Middle frontal gyrus (tissue), 1 donor: ENCODE data around the gene FBXO48.
A peak's percentile ranks its signal among the peaks of the same experiment; 100 is the strongest.
"Not testable (repeated sequence)": the region's sequence is repeated elsewhere in the genome, so short reads cannot be mapped to it uniquely, and the experiment has no call there.

Source experiments
- DNase-seq: peaks from one replicate; pipeline ENCODE4 v3.0.0-alpha.2; 2015; ENCODE audit warnings: low spot score; ENCODE audit errors: extremely low spot score

The FBXO48 gene, protein sequence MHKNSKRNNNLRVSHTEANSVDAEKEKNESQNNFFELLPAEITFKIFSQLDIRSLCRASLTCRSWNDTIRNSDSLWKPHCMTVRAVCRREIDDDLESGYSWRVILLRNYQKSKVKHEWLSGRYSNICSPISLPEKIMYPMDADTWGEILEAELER

DNA sequence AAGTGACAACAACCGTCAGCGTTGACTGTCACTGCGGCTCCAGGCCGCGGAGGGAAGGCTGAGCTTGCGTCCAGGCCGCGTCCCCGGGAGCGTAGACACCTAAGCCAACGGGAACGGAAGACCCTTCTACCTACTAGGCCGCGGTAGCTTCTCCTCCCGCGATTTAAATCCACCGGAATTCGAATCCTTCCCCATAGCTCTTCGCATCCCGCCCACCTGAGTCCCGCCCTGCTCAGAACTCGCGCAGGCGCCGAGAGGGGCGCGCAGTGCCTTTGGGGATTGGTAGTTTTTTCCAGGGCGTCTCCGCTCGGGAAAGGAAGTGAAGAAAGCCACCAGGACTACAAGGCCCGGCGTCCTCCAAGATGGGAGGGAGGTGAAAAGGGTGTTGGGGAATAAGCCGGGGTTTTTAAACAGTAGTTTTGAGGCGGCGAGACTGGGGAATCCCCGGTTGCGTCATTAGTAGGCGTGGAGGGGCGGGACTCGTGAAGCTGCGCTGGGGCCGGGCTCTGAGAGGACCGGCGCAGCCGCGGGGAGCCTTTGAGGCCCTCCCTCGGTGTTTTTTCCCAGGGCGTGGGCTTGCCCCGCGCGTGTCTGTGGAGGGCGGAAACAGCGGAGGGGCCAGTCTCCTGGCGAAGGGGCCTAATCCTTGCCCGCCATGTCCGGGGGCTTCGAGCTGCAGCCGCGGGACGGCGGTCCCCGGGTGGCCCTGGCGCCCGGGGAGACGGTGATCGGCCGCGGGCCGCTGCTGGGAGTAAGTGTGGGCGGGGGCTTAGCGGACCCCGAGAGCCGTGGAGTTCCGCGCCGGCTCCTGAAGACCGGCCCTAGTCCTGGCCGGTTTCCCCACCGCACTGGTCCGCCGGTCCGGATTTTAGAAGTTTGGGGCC is at the start of gene FBXO48, which contains the start of gene APLF:
Gene FBXO48 (minus strand): TSS at position 218 of the 884 bp plus-strand sequence. CDS start 2,149 bp downstream, outside the sequence.
Gene APLF (plus strand): TSS at position 509 of the 884 bp plus-strand sequence. CDS start 147 bp downstream, at position 656.
- peak; percentile 94 for DNase-seq

- no peak for DNase-seq
Observed at GRCh38 chr2:68516051-68516955, 49.2 kb upstream of the FBXO48 start.

GRCh38 chr2:68514316-68514929 is 47.3 kb upstream of the FBXO48 start:
- no peak for DNase-seq

GRCh38 chr2:68512966-68513365 is 45.9 kb upstream of the FBXO48 start:
- no peak for DNase-seq

GRCh38 chr2:68512326-68512725 is 45.2 kb upstream of the FBXO48 start:
- DNase-seq = no peak

DNA sequence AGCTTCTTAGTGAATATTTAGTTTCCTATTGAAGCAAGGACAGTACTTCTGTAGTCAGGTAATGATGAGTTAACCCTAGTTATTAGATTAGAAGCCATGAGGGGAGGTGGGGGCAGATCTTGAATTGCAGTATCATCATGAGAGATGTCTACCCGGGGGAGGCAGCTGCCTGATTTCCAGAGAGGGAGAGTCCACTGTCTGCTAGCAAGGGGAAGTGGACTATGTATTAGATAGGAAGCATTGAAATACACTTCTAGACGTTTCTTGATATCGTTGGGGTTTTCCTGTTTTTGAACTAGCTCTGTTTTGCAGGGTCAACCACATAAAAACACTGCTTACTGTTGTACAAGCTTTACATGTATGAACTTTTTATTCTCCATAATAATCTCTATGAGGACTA is 39.1 kb upstream of the FBXO48 start:
- no peak for DNase-seq

GRCh38 chr2:68505603-68506159 is 38.6 kb upstream of the FBXO48 start:
- DNase-seq = no peak

DNA sequence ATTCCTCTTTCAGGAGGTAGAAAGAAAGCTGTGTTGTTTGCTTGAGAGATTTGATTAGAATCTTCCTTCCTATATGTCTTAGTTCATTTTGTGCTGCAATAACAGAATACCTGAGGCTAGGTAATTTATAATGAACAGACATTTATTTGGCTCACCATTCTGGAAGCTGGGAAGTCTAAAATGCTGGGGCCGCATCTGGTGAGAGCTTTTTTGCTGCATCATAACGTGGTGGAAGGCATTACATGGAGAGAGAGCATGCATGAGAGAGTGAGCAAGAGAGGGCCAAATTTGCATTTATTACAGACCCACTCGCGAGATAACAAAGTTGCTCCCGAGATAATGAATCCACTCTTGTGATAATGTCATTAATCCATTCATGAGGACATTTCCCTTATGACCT is 34.7 kb upstream of the FBXO48 start:
- no peak for DNase-seq

DNA sequence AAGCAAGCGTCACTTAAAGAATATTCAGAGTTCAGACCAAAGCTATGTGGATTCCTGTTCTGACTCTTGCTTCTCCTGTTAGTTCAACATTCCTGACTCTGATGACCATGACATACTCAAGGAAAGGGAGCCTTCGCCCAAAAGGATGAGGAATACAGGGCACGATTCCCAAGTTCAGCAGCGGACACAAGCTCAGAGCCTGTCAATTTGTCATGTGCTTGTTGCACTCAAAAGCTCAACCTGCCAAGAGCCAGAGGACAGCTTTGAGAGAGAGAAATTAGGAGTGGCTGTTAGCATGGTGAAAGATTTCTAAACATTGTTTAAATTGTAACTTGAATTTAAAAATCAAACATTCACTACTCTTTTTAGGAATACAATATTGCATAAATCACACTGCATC is 33.6 kb upstream of the FBXO48 start:
- DNase-seq = no peak

DNA sequence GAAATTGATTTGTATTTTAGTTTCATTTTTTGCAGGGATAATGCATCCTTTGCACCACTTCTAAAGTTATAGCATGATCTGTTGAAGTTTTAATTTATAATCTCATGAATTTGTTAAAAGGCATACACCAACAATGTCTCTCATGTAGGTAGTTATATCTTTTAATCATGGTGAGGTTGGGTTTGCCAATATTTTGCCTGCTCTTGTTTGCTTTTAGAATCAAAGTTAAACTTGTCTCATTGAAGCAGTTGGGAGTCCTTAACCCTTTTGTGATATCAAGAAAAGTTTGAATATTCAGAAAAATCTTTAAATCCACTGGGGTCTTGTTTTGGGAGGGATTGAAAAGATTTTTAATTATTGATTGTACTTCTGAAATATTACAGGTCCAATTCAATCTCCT is 32.0 kb upstream of the FBXO48 start:
- DNase-seq = no peak

DNA sequence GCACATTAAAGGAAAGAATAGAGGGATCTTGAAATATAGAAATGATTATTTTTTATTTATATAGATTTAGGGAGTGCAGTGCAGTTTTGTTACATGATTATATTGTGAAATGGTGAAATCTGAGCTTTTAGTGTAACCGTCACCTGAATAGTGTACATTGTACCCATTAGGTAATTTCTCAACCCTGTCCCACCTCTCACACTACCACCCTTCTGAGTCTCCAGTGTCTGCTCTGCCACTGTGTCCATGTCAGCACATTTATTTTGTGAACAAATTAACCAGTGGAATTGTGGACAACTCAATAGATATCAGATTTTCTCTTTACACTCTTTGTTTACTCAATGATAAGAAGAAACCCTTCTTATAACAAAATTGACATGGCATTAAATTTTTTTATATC is 24.5 kb upstream of the FBXO48 start:
- DNase-seq = no peak

DNA sequence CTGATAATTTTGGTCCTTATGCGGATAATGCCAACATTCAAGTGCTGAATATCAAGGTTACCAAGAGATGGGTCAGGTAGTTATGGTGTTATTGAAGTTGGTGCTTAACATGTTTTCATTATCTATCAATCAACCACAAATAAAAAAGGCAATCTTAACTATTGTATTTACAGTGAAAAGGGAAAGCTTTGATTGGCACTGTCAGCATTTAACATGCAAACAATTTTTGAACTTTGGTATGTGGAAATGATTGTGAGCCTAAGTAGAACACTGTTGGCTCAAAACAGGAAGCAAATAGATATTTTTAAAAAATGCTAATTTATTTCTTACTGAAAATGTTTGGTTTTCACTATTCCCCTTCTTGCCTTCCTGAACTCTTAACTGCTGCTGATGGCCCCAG is 22.2 kb upstream of the FBXO48 start:
- DNase-seq = no peak

GRCh38 chr2:68488605-68489004 is 21.5 kb upstream of the FBXO48 start:
- not testable (repeated sequence) for DNase-seq

- DNase-seq = peak; percentile 13
Observed at GRCh38 chr2:68487773-68488355, 20.8 kb upstream of the FBXO48 start.

DNA sequence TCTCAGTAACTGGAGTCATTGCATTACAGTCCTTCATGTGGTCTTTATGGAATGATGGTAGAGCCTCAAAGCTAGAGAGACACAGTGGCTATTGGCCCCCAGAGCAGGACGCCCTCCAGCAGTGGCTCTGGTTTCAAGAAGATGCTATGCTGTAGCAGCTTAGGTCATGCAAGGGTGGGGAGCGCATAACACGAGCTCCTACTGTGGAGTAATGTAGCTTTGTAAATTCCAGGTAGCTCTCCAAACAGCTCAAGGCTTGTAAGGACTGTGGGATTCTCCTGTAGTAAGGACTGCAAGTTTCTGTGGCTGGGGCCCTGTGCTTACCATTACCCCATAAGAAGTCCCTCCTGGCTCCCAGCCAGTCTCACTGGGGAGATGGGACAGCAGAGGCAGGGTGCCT is 15.9 kb upstream of the FBXO48 start:
- DNase-seq = no peak

DNA sequence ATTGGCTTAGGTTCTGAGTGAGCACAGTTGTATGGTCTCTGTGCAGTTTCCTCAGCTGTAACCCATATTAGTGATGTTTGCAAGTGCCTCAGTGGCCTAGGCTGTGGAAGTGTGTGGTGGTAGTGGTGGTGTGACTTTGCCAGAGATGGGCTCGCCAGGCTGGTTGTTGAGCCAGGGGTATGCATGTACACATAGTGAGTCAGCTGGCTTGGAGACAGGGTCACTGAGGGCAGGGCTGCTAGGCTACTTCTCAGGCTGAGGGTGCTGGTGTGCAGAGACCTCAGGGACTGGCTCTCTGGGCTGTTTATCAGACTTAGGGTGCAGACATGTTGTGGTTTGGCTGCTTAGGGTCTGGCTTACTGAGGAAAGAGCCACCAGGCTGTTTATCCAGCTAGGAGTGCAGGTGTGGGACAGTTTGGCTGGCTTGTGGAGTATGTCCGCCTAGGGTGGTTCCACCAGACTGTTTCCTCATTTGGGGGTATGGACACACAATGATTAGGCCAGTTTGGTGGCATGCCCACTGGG is 15.3 kb upstream of the FBXO48 start:
- no peak for DNase-seq

DNA sequence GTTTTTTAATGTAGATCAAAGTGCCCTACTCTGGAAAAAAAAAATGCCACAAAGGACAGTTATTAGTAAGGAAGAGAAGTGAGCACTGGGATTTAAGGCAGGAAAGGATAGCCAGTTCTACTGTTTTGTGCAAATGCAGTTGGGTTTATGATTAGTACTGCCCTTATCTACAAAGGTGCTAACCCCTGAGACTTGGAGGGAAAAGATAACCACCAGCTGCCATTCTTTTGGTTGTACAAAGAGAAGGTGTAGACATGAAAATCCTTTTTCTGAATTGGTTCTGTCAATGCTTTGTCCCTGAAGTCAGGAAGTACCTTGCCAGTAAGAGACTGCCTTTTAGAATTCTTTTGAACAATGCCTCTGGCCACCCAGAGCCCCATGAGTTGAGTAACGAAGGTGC is 11.6 kb upstream of the FBXO48 start:
- DNase-seq = no peak

DNA sequence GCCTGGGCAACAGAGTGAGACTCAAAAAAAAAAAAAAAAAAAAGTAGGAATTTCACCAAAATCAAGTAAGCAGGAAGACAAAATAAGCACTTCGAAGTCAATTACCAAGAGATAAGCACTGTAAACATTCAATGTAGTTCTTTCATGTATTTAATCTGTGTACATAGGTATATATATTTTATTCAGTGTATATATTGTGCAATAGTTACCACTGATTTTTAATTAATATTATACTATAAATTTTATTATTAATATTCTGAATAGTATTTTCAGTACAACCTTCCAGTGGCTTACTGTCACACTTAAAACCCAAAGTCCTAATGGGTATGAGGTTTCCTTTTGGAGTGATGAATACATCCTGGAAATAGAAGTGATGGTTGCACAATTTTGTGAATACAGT is 9.4 kb upstream of the FBXO48 start:
- no peak for DNase-seq

- no peak for DNase-seq
Observed at GRCh38 chr2:68475576-68475975, 8.5 kb upstream of the FBXO48 start.

GRCh38 chr2:68475110-68475509 is 8.0 kb upstream of the FBXO48 start:
- DNase-seq = no peak
